Stimulated activated CD8-positive, alpha-beta memory T cell treated with anti-CD3 and anti-CD28 coated beads, Interleukin-7, amount 100 ng/mL, for 48 hours (primary cell): ENCODE data around the gene ABCA5.
A peak's percentile ranks its signal among the peaks of the same experiment; 100 is the strongest.

Source experiments
- DNase-seq, 2 donors: peaks; one replicate each; pipeline ENCODE4 v3.0.0-alpha.2; 2020; ENCODE audit warnings: low read depth in 1 of 2; ENCODE audit errors: extremely low read depth in 1 of 2

The ABCA5 gene

GRCh38 chr17:69327060-69327831, at the start of gene ABCA5:
Gene ABCA5 (minus strand): TSS chr17:69327133. CDS start chr17:69314415, 12,718 bp downstream.
- peak; percentile 76 to 77 for DNase-seq

- no peak for DNase-seq
Observed at GRCh38 chr17:69375229-69375628, 48.3 kb upstream of the ABCA5 start.

- no peak for DNase-seq
Observed at GRCh38 chr17:69373069-69373468, 46.1 kb upstream of the ABCA5 start.

- DNase-seq: no peak
Observed at GRCh38 chr17:69367298-69367697, 40.4 kb upstream of the ABCA5 start.

- DNase-seq: no peak
Observed at GRCh38 chr17:69363488-69364210, 36.7 kb upstream of the ABCA5 start.

GRCh38 chr17:69361156-69361555, 34.2 kb upstream of the ABCA5 start:
- no peak for DNase-seq

- DNase-seq: peak in 1 of 2 donors; percentile 2
Observed at GRCh38 chr17:69358688-69359596, 32.0 kb upstream of the ABCA5 start.

- no peak for DNase-seq
Observed at GRCh38 chr17:69357701-69358100, 30.8 kb upstream of the ABCA5 start.

- DNase-seq: no peak
Observed at GRCh38 chr17:69356625-69357024, 29.7 kb upstream of the ABCA5 start.

- no peak for DNase-seq
Observed at GRCh38 chr17:69350911-69351310, 24.0 kb upstream of the ABCA5 start.

GRCh38 chr17:69348429-69348828, 21.5 kb upstream of the ABCA5 start:
- DNase-seq: no peak

GRCh38 chr17:69346766-69347165, 19.8 kb upstream of the ABCA5 start:
- no peak for DNase-seq

GRCh38 chr17:69344939-69345338, 18.0 kb upstream of the ABCA5 start:
- no peak for DNase-seq

- no peak for DNase-seq
Observed at GRCh38 chr17:69342896-69343644, 16.1 kb upstream of the ABCA5 start.

GRCh38 chr17:69339937-69340336, 13.0 kb upstream of the ABCA5 start:
- DNase-seq: no peak

- no peak for DNase-seq
Observed at GRCh38 chr17:69336996-69337395, 10.1 kb upstream of the ABCA5 start.

- DNase-seq: no peak
Observed at GRCh38 chr17:69336580-69336979, 9.6 kb upstream of the ABCA5 start.

GRCh38 chr17:69335058-69335457, 8.1 kb upstream of the ABCA5 start:
- DNase-seq: no peak

- DNase-seq: no peak
Observed at GRCh38 chr17:69333561-69333960, 6.6 kb upstream of the ABCA5 start.

- no peak for DNase-seq
Observed at GRCh38 chr17:69331756-69332155, 4.8 kb upstream of the ABCA5 start.
